Panc1 (cell line): ENCODE measurements around the gene CADM4. TPM values are rescaled to one million over a fixed set of nuclear protein-coding genes. Genes with fewer than 3 reads are reported as not detected.
A peak's percentile ranks its signal among the peaks of the same experiment; 100 is the strongest.

ENCODE experiments used
- ATAC-seq: fragments of 200-7000 bp; cut with Tn5 transposase; 2 replicates; pipeline ENCODE4 v1.9.1; 2020; ENCODE audit warnings: mild to moderate bottlenecking, moderate library complexity
- BruUV-seq: library from RNA; stranded (reverse); fragments of 400-500 nt; replicated peaks from 2 replicates; lab custom pipeline; 2021; lab: Mats Ljungman, UMichigan
- CTCF ChIA-PET: fragments of 300-600 bp; sonication (Branson Sonifier 250); formaldehyde crosslinking; loops from one replicate; lab custom pipeline; 2022; ENCODE audit warnings: antibody characterized with exemption; lab: Charles Lee
- POLR2A ChIA-PET: fragments of 300-600 bp; sonication (Branson Sonifier 250); formaldehyde crosslinking; loops from one replicate; lab custom pipeline; 2022; ENCODE audit warnings: antibody characterized with exemption; lab: Charles Lee
- DNase-seq: peaks from one replicate; pipeline ENCODE4 v3.0.0-alpha.2; 2010; ENCODE audit warnings: low read depth, low spot score
- H3K27ac ChIP-seq: 2 replicates; pipeline ENCODE4 v1.5.1; 2011; ENCODE audit warnings: mild to moderate bottlenecking, low read length, inconsistent platforms
- H3K27me3 ChIP-seq: fragments of 200-500 bp; sonication (Bioruptor generic); 2 replicates; pipeline ENCODE4 v1.6.0; 2014; ENCODE audit warnings: low read length, inconsistent platforms; ENCODE audit not compliant: control insufficient read depth, insufficient read depth
- H3K36me3 ChIP-seq: fragments of 200-500 bp; sonication (Bioruptor generic); 2 replicates; pipeline ENCODE4 v1.5.1; 2014; ENCODE audit warnings: inconsistent platforms, mild to moderate bottlenecking, low read length, moderate library complexity; ENCODE audit not compliant: control insufficient read depth, insufficient read depth
- H3K4me1 ChIP-seq: 2 replicates; pipeline ENCODE4 v1.5.1; 2011; ENCODE audit warnings: inconsistent platforms, mild to moderate bottlenecking, low read length, moderate library complexity; ENCODE audit not compliant: control insufficient read depth, insufficient read depth
- H3K4me3 ChIP-seq, 2 experiments: 2 replicates each; pipeline ENCODE4 v1.5.1; 2011 to 2012; ENCODE audit warnings: low read depth in 2 of 2, low read length in 2 of 2, mild to moderate bottlenecking in 2 of 2, inconsistent platforms in 1 of 2, moderate library complexity in 1 of 2
- H3K9me3 ChIP-seq: fragments of 200-500 bp; sonication (Bioruptor generic); 2 replicates; pipeline ENCODE4 v1.5.1; 2014; ENCODE audit warnings: low read depth, mild to moderate bottlenecking, inconsistent platforms, low read length, moderate library complexity; ENCODE audit not compliant: control insufficient read depth, insufficient read depth
- POLR2AphosphoS5 ChIP-seq: IDR thresholded peaks from 2 replicates; pipeline ENCODE4 v1.6.1; 2012; ENCODE audit warnings: mild to moderate bottlenecking, low read depth, low read length, moderate library complexity
- SIN3A ChIP-seq: IDR thresholded peaks from 2 replicates; pipeline ENCODE4 v1.6.1; 2012; ENCODE audit warnings: low read depth, mild to moderate bottlenecking, low read length, moderate library complexity, borderline replicate concordance; ENCODE audit not compliant: insufficient read depth
- TCF7L2 ChIP-seq: IDR thresholded peaks from 2 replicates; pipeline ENCODE4 v1.6.1; 2011; ENCODE audit warnings: mild to moderate bottlenecking, low read depth, low read length, inconsistent platforms
- in situ Hi-C: cut with HindIII; loops from 2 replicates; pipeline ENCODE4 v1.10.0; 2016; ENCODE audit warnings: low sequenced_read_pairs, low pct_unique_long_range_greater_than_20kb
- intact Hi-C: fragments of 100-400 bp; cut with micrococcal nuclease; formaldehyde crosslinking; loops from one replicate; pipeline ENCODE4 v1.10.0; 2022; ENCODE audit not compliant: unreplicated experiment
- total RNA-seq: library from RNA; stranded (reverse); gene quantifications from one replicate; pipeline ENCODE4 v1.2.1, GENCODE V29; 2021; ENCODE audit not compliant: unreplicated experiment
- TF ChIP-seq, protein P1 (sequence below), 2 experiments: IDR thresholded peaks; 2 replicates each; pipeline ENCODE4 v1.6.1; 2011 to 2012; ENCODE audit warnings: low read depth in 2 of 2, control low read depth in 1 of 2, low read length in 1 of 2, mild to moderate bottlenecking in 1 of 2, moderate library complexity in 1 of 2; ENCODE audit not compliant: insufficient read depth in 1 of 2
- TF ChIP-seq, protein P2 (sequence below): fragments of 450-650 bp; IDR thresholded peaks from 2 replicates; pipeline ENCODE4 v1.5.1; 2017; ENCODE audit warnings: mild to moderate bottlenecking

Gene CADM4
- total RNA-seq, 1 experiment from 2014 or later, result 2.7 TPM

DNA sequence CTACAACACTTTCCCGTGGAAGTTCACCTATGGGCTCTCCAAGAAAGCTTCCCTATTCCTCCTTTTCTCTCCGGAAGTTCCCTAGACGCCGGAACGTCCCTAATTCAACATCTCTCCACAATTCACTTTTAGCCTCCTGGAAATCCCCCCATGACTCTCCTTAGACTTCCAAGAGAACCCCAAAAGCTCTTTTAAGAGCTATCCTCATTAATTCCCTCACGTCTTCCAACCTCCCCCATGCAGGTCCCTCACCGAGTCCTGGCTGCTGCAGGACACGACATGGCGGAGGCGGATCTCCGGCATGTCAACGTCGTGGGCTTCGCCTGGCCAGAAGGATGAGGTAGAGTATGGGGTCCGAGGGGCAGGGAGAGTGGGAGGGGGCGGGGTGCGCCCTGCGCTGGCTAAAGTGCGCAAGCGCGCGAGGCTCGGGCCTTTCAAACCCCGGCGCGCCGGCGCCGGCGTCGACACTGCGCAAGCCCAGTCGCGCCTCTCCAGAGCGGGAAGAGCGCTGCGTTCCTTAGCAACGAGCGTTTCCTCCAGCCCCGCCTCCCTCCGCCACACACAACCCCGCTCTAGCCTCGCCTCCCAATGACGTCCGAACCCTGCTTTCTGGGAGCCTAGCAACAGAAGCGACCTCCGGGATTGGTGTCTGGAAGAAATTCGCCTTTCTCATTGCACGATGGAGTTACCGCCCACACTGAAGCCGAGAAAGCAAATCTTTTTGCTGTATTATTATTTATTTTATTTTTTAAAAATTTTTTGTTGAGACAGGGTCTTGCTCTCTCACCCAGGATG, 64.3 kb downstream of the CADM4 start, which contains the start of the genes PINLYP and XRCC1:
TSS of gene PINLYP (plus strand) at position 646 of the 795 bp plus-strand sequence. CDS start 1,391 bp downstream, outside the sequence.
TSS of gene XRCC1 (minus strand) at position 372 of the 795 bp plus-strand sequence. CDS start at position 303, 69 bp downstream.
- TF ChIP-seq, protein P1, sequence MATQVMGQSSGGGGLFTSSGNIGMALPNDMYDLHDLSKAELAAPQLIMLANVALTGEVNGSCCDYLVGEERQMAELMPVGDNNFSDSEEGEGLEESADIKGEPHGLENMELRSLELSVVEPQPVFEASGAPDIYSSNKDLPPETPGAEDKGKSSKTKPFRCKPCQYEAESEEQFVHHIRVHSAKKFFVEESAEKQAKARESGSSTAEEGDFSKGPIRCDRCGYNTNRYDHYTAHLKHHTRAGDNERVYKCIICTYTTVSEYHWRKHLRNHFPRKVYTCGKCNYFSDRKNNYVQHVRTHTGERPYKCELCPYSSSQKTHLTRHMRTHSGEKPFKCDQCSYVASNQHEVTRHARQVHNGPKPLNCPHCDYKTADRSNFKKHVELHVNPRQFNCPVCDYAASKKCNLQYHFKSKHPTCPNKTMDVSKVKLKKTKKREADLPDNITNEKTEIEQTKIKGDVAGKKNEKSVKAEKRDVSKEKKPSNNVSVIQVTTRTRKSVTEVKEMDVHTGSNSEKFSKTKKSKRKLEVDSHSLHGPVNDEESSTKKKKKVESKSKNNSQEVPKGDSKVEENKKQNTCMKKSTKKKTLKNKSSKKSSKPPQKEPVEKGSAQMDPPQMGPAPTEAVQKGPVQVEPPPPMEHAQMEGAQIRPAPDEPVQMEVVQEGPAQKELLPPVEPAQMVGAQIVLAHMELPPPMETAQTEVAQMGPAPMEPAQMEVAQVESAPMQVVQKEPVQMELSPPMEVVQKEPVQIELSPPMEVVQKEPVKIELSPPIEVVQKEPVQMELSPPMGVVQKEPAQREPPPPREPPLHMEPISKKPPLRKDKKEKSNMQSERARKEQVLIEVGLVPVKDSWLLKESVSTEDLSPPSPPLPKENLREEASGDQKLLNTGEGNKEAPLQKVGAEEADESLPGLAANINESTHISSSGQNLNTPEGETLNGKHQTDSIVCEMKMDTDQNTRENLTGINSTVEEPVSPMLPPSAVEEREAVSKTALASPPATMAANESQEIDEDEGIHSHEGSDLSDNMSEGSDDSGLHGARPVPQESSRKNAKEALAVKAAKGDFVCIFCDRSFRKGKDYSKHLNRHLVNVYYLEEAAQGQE (IDR thresholded peaks at IDR 0.05; ENCODE audit: insufficient read depth in 1 of 2, low read depth in 2 of 2, low read length in 1 of 2), result no peak
- no peak for TF ChIP-seq TCF7L2
- TF ChIP-seq, protein P2, sequence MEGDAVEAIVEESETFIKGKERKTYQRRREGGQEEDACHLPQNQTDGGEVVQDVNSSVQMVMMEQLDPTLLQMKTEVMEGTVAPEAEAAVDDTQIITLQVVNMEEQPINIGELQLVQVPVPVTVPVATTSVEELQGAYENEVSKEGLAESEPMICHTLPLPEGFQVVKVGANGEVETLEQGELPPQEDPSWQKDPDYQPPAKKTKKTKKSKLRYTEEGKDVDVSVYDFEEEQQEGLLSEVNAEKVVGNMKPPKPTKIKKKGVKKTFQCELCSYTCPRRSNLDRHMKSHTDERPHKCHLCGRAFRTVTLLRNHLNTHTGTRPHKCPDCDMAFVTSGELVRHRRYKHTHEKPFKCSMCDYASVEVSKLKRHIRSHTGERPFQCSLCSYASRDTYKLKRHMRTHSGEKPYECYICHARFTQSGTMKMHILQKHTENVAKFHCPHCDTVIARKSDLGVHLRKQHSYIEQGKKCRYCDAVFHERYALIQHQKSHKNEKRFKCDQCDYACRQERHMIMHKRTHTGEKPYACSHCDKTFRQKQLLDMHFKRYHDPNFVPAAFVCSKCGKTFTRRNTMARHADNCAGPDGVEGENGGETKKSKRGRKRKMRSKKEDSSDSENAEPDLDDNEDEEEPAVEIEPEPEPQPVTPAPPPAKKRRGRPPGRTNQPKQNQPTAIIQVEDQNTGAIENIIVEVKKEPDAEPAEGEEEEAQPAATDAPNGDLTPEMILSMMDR, result no peak
- no peak for TF ChIP-seq SIN3A
- DNase-seq (peak; percentile 81), ATAC-seq (peak; percentile 100)
- Histone ChIP-seq H3K9me3 (no peaks in the 10 kb centered on the region), H3K4me1 (peaks cover 3% of the 10 kb centered on the region; the same call in 1 of the 2 replicates), H3K27me3 (no peaks in the 10 kb centered on the region), H3K36me3 (peaks cover 7% of the 10 kb centered on the region; the same call in 1 of the 2 replicates), H3K27ac (peak within 1 kb of the TSS; percentile 96), H3K4me3 (peak within 1 kb of the TSS; percentile 74 to 99)
- intact Hi-C loops (no loop called here), in situ Hi-C loops (no loop called here)
- ChIA-PET CTCF (no interaction called here), POLR2A (interaction anchor here (0.6 kb wide), 1 partner anchor 87 kb away, joined by 3 read pairs; no protein-coding TSS in a partner anchor)
- BruUV-seq, result no TSS peak

DNA sequence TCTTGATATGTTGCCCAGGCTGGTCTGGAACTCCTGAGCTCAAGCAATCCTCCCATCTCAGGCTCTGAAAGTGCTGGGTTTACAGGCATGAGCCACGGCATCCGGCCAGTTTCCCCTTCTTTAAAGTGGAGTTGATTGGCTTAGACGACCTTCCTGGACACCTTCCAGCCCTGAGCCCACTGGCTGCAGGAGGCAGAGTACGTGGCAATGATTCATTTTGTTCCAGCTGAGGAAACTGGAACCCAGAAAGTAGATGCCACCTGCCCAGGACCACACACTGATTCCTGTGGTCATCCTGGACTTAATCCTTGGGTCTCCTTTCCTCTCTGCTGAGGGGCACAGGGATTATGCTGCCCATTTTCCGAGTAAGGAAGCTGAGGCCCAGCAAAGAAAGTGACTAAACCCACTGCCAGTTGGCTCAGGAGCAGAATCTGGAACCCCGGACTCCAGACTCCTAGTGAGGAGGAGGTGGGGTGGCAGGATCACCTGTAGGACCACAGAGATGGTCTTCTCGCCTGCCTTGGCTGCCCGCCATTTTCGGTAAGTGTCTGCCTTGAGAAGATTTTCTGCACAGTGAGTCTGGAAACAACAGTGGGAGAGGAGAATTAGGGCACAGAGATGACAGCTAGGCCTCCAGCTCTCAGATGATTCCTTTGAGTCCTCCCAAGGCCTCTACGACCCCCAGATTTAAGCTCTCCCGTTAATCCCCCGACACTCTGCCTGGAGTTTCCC, 65.1 kb downstream of the CADM4 start:
- TF ChIP-seq, protein P2, result no peak
- TF ChIP-seq TCF7L2, result no peak
- TF ChIP-seq SIN3A, result no peak
- TF ChIP-seq, protein P1 (IDR thresholded peaks at IDR 0.05; ENCODE audit: insufficient read depth in 1 of 2, low read depth in 2 of 2, low read length in 1 of 2), result no peak
- no peak for TF ChIP-seq POLR2AphosphoS5
- Histone ChIP-seq H3K27me3 (no peaks in the 10 kb centered on the region), H3K36me3 (peaks cover 7% of the 10 kb centered on the region; the same call in 1 of the 2 replicates), H3K9me3 (no peaks in the 10 kb centered on the region), H3K4me1 (peaks cover 3% of the 10 kb centered on the region; the same call in 1 of the 2 replicates), H3K4me3 (peak overlapping the region; percentile 74 to 99), H3K27ac (peak overlapping the region; percentile 96)
- no TSS peak for BruUV-seq
- ATAC-seq, result no peak
- DNase-seq, result no peak
- POLR2A ChIA-PET, result interaction anchor here (0.6 kb wide), 1 partner anchor 88 kb away, joined by 3 read pairs; no protein-coding TSS in a partner anchor
- in situ Hi-C loops, result no loop called here
- CTCF ChIA-PET, result no interaction called here
- intact Hi-C loops, result no loop called here
